Hematopoietic multipotent progenitor cell treated with erythropoietin and hydrocortisone succinate and interleukin-3 and kit ligand, for 6 days (in vitro differentiated cells): ENCODE data around the gene ZNF526.

Experiments
- DNase-seq: peaks from one replicate; pipeline ENCODE4 v3.0.0-alpha.2; 2015

Gene ZNF526

DNA sequence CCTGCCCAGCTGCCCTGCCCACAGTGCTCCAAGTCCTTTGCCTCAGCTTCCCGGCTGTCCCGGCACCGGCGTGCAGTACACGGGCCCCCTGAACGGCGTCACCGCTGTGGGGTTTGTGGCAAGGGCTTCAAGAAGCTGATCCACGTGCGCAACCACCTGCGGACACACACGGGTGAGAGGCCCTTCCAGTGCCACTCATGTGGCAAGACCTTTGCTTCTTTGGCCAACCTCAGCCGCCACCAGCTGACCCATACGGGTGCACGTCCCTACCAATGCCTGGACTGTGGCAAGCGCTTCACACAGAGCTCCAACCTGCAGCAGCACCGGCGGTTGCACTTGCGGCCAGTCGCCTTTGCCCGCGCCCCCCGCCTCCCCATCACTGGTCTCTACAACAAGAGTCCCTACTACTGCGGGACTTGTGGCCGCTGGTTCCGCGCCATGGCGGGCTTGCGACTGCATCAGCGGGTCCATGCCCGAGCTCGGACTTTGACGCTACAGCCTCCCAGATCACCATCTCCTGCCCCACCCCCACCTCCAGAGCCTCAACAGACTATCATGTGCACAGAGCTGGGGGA lies 5.7 kb downstream of the ZNF526 start:
- DNase-seq: no peak

DNA sequence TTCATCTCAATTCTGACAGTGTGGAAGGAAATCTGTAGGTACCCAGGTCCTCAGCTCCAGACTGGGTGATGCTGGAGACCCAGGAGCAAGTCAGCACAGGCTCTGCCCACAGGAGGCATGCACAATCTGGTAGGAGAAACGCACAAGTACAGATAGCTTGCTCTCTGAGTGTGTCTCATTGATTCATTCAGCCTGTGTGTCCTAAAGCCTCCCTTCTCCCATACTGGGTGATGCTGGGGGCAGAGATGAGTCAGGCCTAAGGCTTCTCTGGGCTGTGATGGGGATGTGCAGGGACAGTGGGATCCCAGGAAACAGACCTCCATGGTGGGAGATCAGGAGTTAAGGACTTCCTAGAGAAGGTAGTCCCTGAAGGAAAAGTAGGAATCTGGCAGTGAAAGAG lies 6.8 kb downstream of the ZNF526 start:
- DNase-seq: no peak

DNA sequence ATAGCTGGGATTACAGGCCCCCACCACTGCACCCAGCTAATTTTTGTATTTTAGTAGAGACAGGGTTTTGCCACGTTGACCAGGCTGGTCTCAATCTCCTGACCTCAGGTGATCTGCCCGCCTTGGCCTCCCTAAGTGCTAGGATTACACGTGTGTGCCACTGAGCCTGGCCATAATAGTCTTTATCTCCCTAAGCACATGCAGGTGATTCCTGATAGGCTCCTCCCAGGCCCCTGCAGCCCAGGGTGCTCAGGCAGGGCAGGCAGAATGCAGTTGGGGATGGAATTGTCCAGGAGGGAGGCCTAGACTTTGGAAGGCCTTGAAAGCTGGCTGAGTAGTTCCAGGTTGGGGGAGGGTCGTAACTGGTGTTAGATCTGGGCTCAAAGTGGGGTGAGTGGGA lies 8.5 kb downstream of the ZNF526 start:
- DNase-seq: peak; percentile 68

DNA sequence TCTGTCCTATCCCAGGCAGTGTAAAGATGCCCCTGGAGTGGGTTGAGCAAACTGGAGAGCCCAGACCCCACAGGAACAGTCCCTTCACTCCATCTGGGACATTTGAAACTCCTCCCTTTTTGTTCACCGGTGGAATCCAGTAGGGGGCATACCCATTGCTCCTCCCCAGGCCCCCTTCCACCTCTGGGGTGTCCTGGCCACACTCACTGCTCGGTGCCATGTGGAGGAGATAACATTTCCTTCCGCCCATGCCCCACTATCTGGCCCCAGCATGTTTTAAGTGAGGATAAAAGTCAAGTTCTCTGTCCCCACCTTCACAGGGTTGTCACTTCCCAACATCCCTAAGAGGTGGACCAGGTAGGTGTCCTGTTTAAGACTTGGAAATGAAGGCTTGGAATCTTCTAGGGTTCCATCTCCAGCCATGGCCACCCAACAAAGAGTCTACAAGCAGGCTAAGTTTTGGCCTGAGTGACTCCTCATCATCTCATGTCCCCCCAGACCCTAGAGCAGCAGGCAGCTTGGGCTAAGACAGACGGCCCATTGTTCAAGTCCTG lies 9.3 kb downstream of the ZNF526 start:
- peak; percentile 91 for DNase-seq

DNA sequence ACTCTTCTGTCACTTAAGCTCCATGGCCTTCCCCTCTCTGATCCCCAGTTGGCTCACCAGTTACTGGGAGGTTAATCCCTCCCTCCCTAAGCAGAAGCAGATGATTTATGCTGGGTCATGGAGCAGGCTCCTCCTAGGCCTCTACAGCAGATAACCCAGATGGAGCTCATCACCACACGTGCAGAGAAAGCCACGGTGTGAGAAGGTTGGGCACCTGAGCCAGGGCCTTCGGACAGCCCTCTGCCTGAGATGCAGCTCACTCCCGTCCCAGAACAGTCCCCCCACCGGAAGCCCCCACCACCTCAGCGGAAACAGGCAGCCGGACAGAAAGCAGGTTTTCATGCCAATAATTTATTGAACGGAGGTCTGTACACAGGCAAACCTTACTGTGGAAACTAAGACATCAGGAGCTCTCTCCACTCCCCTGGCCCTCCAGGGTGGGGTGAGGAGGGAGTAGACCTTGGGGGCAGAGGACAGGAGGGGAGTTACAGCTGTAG lies 9.8 kb downstream of the ZNF526 start:
- peak; percentile 86 for DNase-seq

DNA sequence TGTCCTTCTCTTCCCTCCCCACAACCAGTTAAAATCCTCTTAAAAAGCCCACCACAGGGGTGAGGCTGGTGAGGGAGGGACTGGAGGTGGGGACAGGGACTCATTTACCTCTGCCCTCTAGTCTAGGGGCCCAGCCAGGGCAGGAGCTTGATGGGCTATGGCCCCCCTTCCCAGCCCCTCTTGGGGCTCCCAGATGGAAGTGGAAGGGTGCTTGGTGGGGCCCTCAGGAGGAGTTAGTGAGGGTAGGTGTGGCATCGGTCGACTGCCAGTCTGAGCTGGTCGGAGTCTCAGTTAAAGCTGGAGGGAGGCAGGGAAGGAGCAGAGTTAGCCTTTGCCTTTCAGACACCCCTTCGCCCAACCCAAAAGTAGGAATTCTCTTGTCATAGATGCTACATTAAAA lies 10.5 kb downstream of the ZNF526 start:
- no peak for DNase-seq

DNA sequence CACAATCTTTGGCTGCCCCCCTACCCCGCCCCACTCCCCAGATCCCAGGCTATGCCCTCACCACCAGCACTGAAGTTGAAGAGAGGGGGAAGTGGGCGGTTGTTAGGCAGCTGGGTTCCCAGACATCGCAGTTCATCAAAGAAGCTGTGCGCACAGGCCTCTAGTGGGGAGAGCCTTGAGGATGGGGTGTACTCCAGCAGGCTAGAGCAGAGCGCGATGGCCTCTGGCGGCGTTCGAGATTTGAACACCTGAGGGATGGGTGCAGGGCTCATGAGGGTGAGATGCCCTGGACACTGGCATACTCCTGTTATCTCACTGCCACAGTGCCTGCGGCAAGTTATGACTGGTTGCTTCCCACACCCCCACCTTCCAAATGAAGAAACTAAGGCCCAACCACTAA lies 12.3 kb downstream of the ZNF526 start:
- DNase-seq: no peak

DNA sequence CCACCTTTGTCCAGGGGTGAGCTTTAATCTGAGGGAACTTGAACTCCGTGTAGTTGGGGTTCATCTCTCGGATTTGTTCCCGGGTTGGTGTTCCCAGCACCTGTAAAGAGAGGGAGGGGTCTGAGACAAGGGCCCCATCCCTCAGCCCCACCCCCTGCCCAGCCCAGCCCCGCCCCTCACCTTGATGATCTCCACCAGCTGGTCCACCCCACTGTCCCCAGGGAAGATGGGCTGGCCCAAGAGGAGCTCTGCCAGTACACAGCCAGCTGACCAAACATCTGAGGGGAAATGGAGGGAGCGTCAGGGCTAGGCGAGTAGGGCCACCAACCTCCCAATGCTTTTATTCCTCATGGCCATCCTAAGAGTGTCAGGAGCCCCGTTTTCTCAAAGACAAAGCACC lies 13.0 kb downstream of the ZNF526 start:
- DNase-seq: no peak

DNA sequence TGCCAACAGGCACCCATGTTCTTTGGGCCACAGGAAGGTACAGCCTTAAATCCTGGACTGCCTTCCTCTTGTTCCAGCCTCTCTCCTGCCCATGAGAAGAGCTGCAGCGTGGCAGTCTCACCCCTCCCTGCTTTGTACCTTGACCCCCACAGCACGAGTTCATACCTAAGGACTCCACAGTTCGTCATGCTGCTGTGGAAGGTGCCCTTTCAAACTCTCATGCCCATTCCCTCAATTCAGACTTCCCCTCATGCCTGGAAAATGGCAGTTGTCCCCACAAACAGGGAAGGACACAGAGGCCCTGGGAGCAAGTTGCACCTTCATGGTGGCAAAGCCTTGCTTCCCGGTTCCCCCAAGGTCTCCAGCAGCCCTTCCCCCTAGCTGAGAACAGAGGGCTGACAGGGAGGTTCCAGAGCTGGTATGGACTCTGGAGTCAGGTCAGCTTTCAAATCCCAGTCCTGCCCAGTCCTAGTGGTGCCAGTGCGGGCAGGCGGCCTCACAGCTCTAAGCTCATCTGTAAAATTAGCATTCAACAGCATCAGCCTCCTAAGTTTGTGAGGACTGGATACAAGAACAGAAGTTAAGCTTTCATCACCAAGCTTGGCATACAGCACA lies 13.7 kb downstream of the ZNF526 start:
- no peak for DNase-seq

DNA sequence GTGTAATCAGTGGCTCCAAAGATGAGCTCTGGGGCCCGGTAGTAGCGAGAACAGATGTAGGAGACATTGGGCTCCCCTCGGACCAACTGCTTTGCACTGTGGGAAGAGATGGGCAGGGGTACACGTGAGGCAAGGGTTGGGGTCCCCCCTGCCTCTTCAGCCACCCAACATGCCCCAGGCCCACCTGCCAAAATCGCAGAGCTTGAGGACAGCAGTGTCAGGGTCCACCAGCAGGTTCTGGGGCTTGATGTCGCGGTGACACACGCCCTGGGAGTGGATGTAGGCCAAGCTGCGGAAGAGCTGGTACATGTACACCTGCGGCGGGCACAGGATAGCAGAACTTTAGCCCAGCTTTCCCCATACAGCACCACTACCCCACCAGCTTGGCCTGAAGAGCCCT lies 14.3 kb downstream of the ZNF526 start:
- DNase-seq: no peak

DNA sequence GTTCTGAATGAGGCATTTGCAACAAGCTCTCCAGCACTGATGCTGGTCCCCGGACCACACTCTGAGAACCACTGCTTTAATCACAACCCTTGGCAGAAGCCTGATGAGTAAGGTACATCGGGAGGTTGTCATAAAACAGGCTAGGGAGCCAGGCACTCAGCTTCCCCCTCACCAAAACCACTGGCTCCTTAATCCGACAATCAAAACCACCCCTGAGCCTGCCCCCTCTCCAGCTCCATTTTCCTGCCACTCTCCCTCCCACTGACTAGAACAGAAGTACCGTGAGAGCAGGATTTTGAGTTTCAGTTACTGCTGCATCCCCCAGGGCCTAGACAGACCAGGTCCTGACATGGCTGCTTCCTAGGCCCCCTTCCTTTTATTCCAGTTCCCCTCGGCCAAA lies 15.1 kb downstream of the ZNF526 start:
- no peak for DNase-seq

DNA sequence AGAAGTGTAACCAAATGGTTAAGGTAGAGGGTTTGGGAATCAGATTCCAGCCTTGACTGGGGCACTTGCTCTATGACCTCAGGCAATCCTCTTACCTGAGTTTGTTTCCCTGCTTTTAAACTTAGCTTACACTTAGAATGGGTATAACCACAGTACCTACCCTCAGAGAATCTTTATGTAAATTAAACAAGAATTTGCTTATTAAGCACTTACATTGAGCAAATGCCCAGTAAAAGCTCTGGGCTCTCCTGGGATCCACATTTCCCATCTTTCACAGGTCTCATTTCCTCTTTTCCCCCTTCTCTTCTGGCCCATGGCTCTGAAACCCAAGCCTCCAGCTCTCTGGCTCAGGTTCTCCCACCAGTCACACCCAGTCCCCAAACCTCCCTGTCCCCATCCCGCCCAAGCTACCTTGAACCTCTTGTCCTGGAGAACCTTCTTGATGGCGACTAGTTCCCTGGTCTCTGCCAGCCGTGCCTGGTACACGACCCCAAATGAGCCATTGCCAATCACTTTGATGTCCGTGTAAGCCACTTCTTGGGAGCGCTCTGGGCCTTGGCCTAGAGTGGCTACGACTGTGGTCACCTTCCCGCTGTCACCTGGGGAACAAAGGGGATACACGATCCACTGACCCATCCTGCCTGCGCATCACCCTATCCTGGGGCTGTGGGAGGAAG lies 19.6 kb downstream of the ZNF526 start:
- no peak for DNase-seq

DNA sequence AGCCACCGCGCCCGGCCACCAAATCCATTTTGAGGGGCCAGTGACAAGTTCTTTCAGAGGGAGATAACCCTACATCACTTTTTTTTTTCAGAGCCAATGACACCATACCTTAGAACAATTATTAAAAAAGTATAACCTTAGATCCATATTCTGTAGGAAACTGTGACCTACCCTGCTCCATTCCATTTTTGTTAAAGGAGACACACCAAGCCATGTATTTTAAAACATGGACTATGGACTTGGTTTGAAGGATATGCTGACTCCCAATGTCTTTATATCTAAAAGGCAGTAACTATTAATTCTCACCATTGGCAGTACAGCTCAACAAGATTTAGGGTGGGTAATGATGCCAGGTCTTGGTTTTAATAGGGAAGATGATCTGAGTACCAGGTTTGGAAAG lies 21.2 kb downstream of the ZNF526 start:
- no peak for DNase-seq

DNA sequence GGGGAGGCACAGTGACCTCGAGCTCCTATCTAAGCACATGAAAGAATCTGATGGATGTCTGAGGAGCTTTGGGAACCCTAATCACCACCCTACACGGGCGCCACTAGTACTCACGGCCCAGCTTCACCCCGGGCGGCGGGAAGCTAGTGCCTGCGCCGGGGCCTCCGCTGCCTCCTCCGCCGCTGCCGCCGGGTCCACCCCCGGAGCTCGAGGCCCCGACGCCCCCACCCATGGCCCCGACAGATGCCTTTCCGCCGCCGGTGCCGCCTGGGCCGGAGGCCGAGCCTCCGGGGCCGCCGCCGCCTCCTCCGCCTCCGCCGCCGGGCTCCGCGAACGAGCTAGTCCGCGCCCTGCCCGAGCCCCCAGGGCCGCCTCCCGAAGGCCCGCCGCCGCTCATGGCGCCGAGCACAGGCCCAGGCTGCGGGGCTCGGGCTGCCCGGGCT lies 22.0 kb downstream of the ZNF526 start:
- DNase-seq: peak; percentile 55

DNA sequence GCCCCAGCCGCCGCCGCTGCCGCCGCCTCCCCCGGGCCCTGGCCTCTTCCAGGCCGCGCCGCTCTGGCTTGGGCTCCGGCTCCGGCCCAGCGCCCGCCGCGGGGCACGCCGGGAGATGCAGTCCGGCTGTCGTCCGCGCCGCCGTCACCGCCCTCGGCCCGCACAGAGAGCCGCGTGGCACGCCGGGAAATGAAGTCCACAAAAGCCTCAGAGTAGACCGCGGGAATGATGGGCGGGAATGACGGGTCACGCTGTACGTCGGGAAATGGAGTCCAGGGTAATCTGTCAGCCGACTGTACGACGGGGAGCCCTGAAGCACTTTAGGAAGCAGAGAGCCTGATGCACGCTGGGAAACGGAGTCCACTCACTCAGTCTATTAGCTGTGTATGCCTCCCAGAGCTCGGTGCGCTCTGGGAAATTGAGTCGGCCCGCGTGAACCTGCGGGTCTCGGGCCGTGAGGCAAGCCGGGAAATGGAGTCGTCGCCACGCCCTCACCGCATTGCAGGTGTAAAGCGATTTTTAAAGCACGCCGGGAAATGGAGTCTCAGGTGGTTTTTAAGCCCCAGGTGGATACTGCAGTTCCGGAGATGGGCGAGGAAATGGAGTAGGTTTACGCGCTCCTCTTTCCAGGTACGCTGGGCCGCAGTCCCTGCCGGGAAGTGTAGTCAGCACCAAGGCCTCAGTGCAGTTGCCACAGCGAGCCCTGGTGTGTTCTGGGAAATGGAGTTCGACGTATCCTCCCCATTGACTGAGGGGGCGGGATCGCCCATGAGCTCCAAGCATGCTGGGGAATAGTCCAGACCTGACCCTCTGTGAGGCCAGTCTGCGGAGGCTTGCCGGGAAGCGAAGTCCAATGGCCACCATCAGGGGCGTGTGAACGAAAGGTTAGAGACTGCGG lies 22.6 kb downstream of the ZNF526 start, which contains the start of gene GSK3A:
Gene GSK3A (minus strand): TSS at position 91 of the 898 bp plus-strand sequence. CDS start 137 bp downstream, outside the sequence.
- DNase-seq: peak; percentile 99

DNA sequence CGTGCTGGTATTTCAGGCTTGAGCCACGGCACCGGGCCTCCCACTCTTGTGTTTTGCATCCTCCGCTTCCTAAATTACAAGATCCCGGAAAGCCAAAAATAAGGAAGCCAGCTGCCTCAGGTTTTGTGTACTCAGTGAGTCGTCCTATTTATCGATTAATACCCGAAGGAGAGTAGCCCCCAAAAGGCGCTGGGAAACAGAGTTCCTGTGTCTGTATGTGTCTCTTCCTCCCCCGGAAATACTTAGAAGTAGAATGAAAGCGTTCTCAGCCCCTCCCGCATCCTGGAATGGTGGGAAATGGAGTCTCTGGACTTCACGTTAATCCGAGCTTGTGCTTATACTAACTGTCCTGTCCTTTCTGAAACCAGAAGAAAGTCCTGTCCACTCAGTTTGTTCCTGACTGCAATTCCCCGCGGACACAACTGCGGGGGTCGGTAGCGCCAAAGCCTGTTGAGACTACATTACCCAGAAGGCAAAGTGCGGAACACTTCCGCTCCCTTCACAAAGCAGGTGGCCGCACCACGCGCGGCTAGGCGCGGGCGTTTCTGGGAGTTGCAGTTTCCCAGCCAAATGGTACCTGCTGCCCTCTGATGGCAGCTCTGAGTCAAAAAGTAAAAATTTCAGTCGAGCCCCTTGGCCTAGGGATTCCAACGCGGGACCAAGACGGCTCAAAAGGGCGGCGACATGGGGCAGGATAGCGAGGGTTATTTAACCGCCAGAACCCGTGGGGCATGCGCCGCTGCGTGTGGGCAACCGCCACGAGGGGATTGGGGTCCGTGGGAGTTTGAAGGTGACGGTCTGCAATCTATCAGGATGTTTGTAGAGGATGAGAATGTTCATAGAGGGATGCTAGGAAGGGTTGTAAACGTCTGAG lies 24.5 kb downstream of the ZNF526 start:
- DNase-seq: peak; percentile 97

DNA sequence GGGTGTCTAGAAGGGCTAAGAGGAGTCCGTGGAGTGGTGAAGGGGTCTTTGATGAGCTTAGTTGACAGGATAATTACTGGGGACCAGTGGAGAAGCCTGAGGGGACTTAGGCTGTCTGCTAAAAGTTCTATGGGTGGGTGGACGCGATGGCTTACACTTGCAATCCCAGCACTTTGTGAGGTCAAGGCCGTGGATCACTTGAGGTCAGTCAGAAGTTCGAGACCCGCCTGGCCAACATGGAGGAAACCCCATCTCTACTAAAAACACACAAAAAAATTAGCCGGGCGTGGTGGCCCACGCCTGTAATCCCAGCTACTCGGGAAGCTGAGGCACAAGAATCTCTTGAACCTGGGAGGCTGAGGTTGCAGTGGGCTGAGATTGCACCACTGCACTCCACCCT lies 25.1 kb downstream of the ZNF526 start:
- DNase-seq: no peak

DNA sequence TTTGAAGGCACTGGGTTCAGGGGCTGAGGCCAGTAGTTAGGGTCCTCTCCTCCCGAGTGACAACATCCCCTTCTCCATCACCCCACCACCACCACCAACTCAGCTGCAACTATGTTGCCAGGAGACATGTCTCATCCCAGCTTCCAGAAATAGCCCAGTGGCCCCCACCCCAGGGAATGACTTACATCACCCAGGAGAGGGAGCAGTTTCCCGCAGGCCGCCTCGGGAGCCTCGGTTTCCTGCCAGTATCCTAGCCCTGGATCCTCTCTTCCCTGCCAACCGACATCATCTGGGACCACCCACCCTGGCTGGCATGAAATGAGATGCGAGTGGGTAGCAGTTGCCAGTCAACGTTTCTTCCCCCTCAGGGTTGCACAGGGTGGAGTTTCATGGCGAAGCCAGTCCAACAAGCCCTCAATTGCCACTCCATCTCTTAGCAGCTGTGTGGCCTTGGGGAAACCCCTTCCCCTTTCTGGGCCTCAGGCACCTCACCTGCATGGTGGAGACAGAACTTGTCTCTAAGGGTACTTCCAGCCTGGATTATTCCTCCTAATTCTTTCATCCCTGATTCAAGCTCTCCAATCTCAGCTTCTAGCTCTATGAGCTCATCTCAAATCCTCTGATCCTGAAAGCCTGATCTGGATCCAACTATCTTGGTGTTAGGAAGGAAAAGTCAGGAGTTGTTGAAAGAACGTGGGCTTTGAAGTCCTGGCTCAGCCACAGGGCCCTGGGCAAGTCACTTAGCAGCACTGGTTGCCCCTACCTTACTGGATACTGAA lies 26.2 kb downstream of the ZNF526 start:
- DNase-seq: no peak

DNA sequence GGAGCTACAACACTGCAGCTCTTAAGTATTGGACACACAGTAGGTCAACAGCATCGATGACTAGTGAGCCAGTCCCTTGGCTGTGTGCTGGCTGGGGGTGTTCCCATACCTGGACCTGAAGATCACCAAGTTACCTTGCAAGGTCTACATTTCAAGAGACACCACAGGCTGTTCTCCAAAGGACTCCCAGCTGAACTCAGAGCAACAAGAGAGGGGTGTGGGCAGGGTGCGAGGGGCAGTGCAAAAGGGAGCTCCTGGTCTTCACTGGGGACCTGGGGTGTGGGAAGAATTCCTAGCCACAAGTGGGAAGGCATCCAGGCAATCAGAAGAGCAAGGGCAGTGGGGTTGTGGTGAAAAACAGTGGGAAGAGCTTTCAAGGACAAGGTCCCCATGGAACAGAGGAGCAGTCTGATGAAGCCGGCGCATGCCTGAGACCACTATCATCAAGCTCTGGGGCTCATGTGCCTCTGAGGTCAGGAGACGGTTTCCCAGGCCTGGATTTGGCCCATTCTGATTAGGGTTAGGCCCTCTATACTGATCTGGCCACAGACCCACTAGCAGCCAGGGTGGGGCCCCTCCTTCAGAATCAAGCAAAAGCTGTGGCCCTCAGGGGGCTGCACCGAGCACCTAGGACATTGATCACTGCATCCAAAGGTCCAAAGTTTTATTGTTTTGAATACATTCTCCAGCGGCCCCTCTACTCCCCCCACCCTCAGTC lies 27.0 kb downstream of the ZNF526 start:
- peak; percentile 78 for DNase-seq

DNA sequence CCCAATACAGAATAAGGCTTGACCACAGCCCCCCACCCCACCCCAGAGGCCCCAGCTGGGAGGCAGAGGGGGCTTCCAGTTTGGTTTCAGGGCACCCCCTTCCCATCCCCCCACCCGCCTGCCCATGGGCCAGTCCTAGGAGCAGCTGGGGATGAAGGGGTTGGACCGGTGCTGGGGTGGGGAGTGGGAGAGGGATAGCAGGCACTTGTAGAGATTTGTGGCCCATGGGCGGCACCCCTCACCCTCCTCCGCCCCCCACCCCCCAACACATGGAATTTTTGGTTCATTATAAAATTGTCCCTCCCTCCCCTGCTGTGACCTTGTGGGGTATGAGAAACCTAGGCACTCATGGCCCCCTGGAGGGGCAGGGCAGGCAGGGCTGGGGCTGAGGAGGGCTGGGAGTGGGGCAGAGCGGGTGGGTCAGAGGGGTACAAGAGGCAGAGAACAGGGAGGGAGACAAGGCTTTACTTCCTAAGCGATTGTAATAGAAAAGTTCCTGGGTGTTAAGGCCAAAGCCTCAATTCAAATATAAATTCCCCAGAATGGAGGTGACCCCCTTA lies 27.6 kb downstream of the ZNF526 start:
- no peak for DNase-seq
